H1 (cell line): ENCODE data around the gene CFAP97D1. TPM values are rescaled to one million over a fixed set of nuclear protein-coding genes. Genes with fewer than 3 reads are reported as not detected.

Experiments used
- CHD1 ChIP-seq: IDR thresholded peaks from 2 replicates; pipeline ENCODE4 v1.6.1; 2012; ENCODE audit warnings: low read depth, low read length, improper control_type of control experiment
- CHD7 ChIP-seq: fragments of 300-600 bp; sonication (generic); IDR thresholded peaks from 2 replicates; pipeline ENCODE4 v1.7.1; 2012; ENCODE audit warnings: low read length, moderate library complexity, mild to moderate bottlenecking, inconsistent platforms; ENCODE audit not compliant: insufficient replicate concordance
- SUZ12 ChIP-seq: fragments of 200-600 bp; sonication (generic); IDR thresholded peaks from 2 replicates; pipeline ENCODE4 v1.6.1; 2012; ENCODE audit warnings: mild to moderate bottlenecking, inconsistent platforms, low read length, moderate library complexity, mixed read lengths
- TAF1 ChIP-seq: IDR thresholded peaks from 2 replicates; pipeline ENCODE4 v1.6.1; 2011; ENCODE audit warnings: mild to moderate bottlenecking, low read depth, low read length
- TEAD4 ChIP-seq: IDR thresholded peaks from 2 replicates; pipeline ENCODE4 v1.6.1; 2012; ENCODE audit warnings: low read depth, low read length, inconsistent platforms, mixed read lengths
- polyA plus RNA-seq, 7 experiments: library from polyadenylated mRNA; depleted of rRNA in 3 of 7; stranded (reverse) in 5 of 7; unstranded in 2 of 7; fragments of >200 nt in 5 of 7; fragments of 200-250 nt in 2 of 7; gene quantifications; 1 replicate in 5 of 7; 2 replicates in 1 of 7; 4 replicates in 1 of 7; pipeline versions ENCODE4 v1.2.1 to v1.2.3, GENCODE V29; 2011 to 2013; ENCODE audit warnings: missing spikeins in 2 of 7, mixed read lengths in 2 of 7
- total RNA-seq: library from RNA; stranded (reverse); fragmentation: NEBNext Ultra II Directional; extraction: Animal tissue kit (Norgen Biotek cat#: 25700); gene quantifications from 2 replicates; pipeline ENCODE4 v1.2.1, GENCODE V29; 2021
- TF ChIP-seq, protein P1 (sequence below): IDR thresholded peaks from 2 replicates; pipeline ENCODE4 v1.6.1; 2011; ENCODE audit warnings: low read depth, mild to moderate bottlenecking, low read length; ENCODE audit not compliant: insufficient read depth

CFAP97D1 gene
- total and polyA plus RNA-seq, 2 of the 8 experiments (the other 6 are each of a cell fraction or from before 2014, with no cell fraction given), result 0.02 to 0.07 TPM

GRCh38 chr17:43782913-43783680 lies 2.9 kb downstream of the CFAP97D1 start (continued):
- TF ChIP-seq CHD7 (no peak), SUZ12 (no peak), TAF1 (no peak), CHD1 (no peak), TEAD4 (no peak)
- TF ChIP-seq, protein P1, sequence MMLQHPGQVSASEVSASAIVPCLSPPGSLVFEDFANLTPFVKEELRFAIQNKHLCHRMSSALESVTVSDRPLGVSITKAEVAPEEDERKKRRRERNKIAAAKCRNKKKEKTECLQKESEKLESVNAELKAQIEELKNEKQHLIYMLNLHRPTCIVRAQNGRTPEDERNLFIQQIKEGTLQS, result no peak
